HepG2 (cell line): Measurements from ENCODE around the gene ARIH2. TPM values are rescaled to one million over a fixed set of nuclear protein-coding genes. Genes with fewer than 3 reads are reported as not detected.
A peak's percentile ranks its signal among the peaks of the same experiment; 100 is the strongest.

Experiments
- ARNT2 ChIP-seq: sonication (generic); formaldehyde crosslinking; IDR thresholded peaks from 2 replicates; pipeline ENCODE4 v1.8.0; 2022; ENCODE audit warnings: mild to moderate bottlenecking, low read depth, missing genetic modification reagents, moderate library complexity
- GABPB1 ChIP-seq: IDR thresholded peaks from 2 replicates; pipeline ENCODE4 v1.6.1; 2016; ENCODE audit warnings: mild to moderate bottlenecking, missing genetic modification reagents, moderate library complexity, missing compliant biosample characterization
- HIVEP1 ChIP-seq: sonication (generic); formaldehyde crosslinking; IDR thresholded peaks from 2 replicates; pipeline ENCODE4 v1.4.0; 2020; ENCODE audit warnings: mild to moderate bottlenecking, missing genetic modification reagents
- HMGXB3 ChIP-seq: sonication (generic); formaldehyde crosslinking; IDR thresholded peaks from 2 replicates; pipeline ENCODE4 v1.4.0; 2020; ENCODE audit warnings: missing genetic modification reagents, borderline replicate concordance
- KAT7 ChIP-seq: IDR thresholded peaks from 2 replicates; pipeline ENCODE4 v1.6.1; 2018; ENCODE audit warnings: borderline replicate concordance, missing compliant biosample characterization
- THAP8 ChIP-seq: sonication (generic); formaldehyde crosslinking; IDR thresholded peaks from 2 replicates; pipeline ENCODE4 v1.5.1; 2020; ENCODE audit warnings: missing genetic modification reagents, mild to moderate bottlenecking, borderline replicate concordance
- ZBTB7B ChIP-seq: sonication (generic); formaldehyde crosslinking; IDR thresholded peaks from 2 replicates; pipeline ENCODE4 v1.4.0; 2020; ENCODE audit warnings: missing genetic modification reagents
- ZNF142 ChIP-seq: sonication (generic); formaldehyde crosslinking; IDR thresholded peaks from 2 replicates; pipeline ENCODE4 v1.4.0; 2020; ENCODE audit warnings: missing genetic modification reagents
- polyA plus RNA-seq, 8 experiments: library from polyadenylated mRNA; depleted of rRNA in 3 of 8; stranded (reverse) in 7 of 8; unstranded in 1 of 8; fragments of >200 nt; fragmentation: Illumina TruSeq in 4 of 8; extraction: Trizol in 4 of 8; gene quantifications; 2 replicates each; pipeline versions ENCODE4 v1.2.1 to v1.2.3, GENCODE V29; 2011 to 2016; ENCODE audit warnings: low read depth in 4 of 8, missing spikeins in 1 of 8, mixed read lengths in 1 of 8; ENCODE audit not compliant: insufficient read depth in 1 of 8
- total RNA-seq, 5 experiments: library from RNA; depleted of rRNA; stranded (reverse); fragments of >200 nt; fragmentation: Illumina TruSeq; extraction: Trizol; gene quantifications; 2 replicates each; pipeline ENCODE4 v1.2.3, GENCODE V29; 2016; ENCODE audit warnings: low read depth in 1 of 5
- TF ChIP-seq, protein P1 (sequence below): sonication (generic); formaldehyde crosslinking; IDR thresholded peaks from 2 replicates; pipeline ENCODE4 v1.5.1; 2020; ENCODE audit warnings: missing genetic modification reagents, mild to moderate bottlenecking, borderline replicate concordance
- TF ChIP-seq, protein P2 (sequence below): sonication (generic); formaldehyde crosslinking; IDR thresholded peaks from 2 replicates; pipeline ENCODE4 v1.5.0; 2020; ENCODE audit warnings: mild to moderate bottlenecking, missing genetic modification reagents

The ARIH2 gene
- total and polyA plus RNA-seq, 2 of the 13 experiments (the other 11 are each of a cell fraction or from before 2014, with no cell fraction given) = 64.8 to 83.3 TPM

- TF ChIP-seq HMGXB3 (CRISPR knock-in tag) = peak; percentile 85; the same call in 1 of the 2 replicates
- TF ChIP-seq GABPB1 (CRISPR knock-in tag) = peak; percentile 89
- TF ChIP-seq ZNF142 (CRISPR knock-in tag) = peak; percentile 64; the same call in 1 of the 2 replicates
- TF ChIP-seq, protein P1, sequence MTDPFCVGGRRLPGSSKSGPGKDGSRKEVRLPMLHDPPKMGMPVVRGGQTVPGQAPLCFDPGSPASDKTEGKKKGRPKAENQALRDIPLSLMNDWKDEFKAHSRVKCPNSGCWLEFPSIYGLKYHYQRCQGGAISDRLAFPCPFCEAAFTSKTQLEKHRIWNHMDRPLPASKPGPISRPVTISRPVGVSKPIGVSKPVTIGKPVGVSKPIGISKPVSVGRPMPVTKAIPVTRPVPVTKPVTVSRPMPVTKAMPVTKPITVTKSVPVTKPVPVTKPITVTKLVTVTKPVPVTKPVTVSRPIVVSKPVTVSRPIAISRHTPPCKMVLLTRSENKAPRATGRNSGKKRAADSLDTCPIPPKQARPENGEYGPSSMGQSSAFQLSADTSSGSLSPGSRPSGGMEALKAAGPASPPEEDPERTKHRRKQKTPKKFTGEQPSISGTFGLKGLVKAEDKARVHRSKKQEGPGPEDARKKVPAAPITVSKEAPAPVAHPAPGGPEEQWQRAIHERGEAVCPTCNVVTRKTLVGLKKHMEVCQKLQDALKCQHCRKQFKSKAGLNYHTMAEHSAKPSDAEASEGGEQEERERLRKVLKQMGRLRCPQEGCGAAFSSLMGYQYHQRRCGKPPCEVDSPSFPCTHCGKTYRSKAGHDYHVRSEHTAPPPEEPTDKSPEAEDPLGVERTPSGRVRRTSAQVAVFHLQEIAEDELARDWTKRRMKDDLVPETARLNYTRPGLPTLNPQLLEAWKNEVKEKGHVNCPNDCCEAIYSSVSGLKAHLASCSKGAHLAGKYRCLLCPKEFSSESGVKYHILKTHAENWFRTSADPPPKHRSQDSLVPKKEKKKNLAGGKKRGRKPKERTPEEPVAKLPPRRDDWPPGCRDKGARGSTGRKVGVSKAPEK (CRISPR knock-in tag) = no peak; the same call in 1 of the 2 replicates
- TF ChIP-seq, protein P2, sequence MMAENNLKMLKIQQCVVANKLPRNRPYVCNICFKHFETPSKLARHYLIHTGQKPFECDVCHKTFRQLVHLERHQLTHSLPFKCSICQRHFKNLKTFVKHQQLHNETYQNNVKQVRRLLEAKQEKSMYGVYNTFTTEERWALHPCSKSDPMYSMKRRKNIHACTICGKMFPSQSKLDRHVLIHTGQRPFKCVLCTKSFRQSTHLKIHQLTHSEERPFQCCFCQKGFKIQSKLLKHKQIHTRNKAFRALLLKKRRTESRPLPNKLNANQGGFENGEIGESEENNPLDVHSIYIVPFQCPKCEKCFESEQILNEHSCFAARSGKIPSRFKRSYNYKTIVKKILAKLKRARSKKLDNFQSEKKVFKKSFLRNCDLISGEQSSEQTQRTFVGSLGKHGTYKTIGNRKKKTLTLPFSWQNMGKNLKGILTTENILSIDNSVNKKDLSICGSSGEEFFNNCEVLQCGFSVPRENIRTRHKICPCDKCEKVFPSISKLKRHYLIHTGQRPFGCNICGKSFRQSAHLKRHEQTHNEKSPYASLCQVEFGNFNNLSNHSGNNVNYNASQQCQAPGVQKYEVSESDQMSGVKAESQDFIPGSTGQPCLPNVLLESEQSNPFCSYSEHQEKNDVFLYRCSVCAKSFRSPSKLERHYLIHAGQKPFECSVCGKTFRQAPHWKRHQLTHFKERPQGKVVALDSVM (CRISPR knock-in tag) = 0 out of 2 replicates have a peak, but pooled peaks have one; percentile 20
- TF ChIP-seq HIVEP1 (CRISPR knock-in tag) = peak; percentile 93
- TF ChIP-seq THAP8 (CRISPR knock-in tag) = no peak
- TF ChIP-seq ZBTB7B (CRISPR knock-in tag) = peak; percentile 86
- peak; percentile 81; the same call in 1 of the 2 replicates for TF ChIP-seq KAT7 (CRISPR knock-in tag)
- peak; percentile 95 for TF ChIP-seq ARNT2 (CRISPR knock-in tag)
Measured at GRCh38 chr3:49028673-49029562, 110.3 kb downstream of the ARIH2 start, which contains the start of gene IMPDH2 (continued).
